ENCODE results near the gene GPR171.

Gene GPR171

DNA sequence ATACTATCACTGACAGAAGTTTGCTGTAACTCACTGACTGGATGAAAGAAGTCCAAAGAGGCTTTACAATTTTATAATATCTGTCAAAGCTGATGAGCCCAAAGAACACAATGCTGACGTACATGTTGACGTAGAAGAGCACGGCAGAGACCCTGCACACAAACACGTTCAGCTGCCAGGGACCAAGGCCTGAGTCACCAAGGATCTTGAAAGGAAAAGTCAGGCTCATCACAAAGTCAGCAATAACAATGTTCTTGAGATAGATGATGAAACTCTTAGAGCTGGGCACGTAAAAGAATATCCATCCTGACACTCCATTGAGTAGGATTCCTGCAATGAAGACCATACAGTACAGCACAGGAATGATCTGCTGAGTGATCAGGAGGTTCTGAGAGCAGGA lies 10.9 kb upstream of the GPR171 start:
- DNase-seq (ENCODE audit: low read depth in 2 of 2): no peak

- no peak for DNase-seq (ENCODE audit: low read depth in 2 of 2)
Observed at GRCh38 chr3:151213151-151213550, 10.1 kb upstream of the GPR171 start.

DNA sequence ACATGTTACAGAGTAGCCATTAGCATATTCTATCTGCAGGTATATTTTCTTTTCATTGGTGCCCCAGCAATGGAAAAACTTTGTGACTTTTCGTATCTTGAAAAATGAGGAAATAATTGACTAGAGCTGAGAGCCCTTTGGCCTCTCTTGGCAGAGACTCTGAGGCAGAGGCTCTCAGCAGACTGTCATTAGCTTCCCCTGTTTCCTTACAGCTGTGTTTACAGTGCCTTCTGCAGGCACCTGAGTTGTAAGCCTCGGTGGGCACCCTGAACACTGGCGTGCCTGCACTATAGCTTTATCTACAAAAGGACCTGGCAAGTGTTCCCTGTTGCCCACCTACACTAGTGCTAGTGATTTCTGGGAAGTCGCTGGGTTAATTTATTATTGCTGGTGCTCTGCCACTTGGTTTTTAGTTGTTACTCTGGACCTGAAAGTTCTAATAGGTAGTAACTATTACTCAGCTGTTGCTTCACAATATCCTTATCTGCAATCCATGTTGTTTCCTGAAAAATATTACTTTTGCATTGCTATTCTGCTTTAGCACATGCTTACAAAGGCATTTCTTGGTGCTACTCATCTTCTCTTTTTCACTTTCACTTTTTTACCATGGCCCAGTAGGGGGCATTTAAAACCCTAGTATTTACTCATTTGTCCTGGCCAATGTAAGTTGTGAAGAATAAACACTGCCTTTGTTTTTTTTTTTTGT lies 7.8 kb upstream of the GPR171 start:
- no peak for DNase-seq (ENCODE audit: low read depth in 2 of 2)

- DNase-seq (ENCODE audit: low read depth in 2 of 2): no peak
Observed at GRCh38 chr3:151209654-151210053, 6.6 kb upstream of the GPR171 start.

GRCh38 chr3:151206201-151206600 lies 3.2 kb upstream of the GPR171 start:
- no peak for DNase-seq (ENCODE audit: low read depth in 2 of 2)

DNA sequence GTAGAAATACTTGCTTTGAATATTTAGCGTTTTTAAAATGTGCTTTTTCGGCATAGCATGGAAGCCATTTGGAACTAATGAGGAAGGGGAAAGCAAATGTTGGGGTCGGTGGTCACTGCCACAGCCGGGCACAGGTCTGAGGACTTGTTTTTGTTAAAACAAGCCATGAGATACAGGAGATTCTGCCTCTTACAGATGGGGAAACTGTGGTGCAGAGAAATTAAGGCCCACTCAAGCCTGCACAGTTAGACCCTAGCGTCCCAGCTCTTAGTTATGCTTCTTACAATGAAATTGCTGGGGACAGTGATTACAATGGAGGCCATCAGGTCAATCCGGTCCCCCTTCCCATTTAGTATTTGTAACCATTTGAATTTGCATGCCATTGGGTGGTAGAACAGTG lies 2.5 kb upstream of the GPR171 start:
- no peak for DNase-seq (ENCODE audit: low read depth in 2 of 2)

GRCh38 chr3:151204530-151205402 lies 1.8 kb upstream of the GPR171 start:
- no peak for DNase-seq (ENCODE audit: low read depth in 2 of 2)

- DNase-seq (ENCODE audit: low read depth in 2 of 2): no peak
Observed at GRCh38 chr3:151201051-151201730, 1.8 kb downstream of the GPR171 start.

GRCh38 chr3:151200586-151200985 lies 2.4 kb downstream of the GPR171 start:
- no peak for DNase-seq (ENCODE audit: low read depth in 2 of 2)

DNA sequence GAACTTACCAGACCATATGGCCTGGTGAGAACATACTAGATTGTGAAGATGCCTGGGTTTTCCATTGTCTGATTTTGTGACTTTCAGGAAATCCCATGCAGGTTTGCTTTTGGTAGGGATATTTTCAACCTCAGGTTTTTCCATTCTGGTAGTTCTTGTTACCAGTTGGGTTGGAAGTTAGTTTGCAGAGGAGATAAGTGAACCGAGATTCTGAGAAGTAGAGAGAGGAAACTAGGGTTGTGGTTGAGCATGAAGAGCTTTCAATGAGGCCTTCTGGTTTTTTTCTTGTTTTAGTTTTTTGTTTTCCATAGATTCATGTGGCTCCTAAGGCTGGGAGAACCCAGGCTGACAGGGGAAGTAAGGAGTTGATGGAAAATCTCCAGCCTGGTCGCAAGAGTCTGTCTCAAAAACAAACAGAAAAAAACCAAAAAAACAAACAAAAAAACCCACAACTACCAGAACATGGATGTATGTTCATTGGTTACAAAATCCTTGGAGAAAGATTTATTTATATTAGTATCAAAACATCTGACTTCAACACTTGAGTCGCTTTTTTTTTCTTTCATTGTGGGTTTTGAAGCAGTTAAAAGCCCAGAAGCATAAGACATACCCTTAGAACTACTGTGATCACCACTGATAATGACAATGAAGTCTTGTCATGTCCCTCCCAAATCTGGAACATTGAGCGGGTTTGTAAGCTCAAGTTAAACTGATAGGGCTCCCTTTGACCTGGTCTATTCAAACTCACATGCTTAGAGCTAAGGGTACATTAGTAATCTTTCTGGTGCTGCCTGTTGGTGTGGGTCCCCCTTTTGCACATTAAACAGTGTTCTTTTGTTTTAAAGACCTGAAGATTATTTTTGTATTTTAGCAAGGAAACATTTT lies 3.2 kb downstream of the GPR171 start:
- no peak for DNase-seq (ENCODE audit: low read depth in 2 of 2)

GRCh38 chr3:151198849-151199248 lies 4.2 kb downstream of the GPR171 start:
- no peak for DNase-seq (ENCODE audit: low read depth in 2 of 2)

GRCh38 chr3:151197981-151198767 lies 4.8 kb downstream of the GPR171 start:
- no peak for DNase-seq (ENCODE audit: low read depth in 2 of 2)

DNA sequence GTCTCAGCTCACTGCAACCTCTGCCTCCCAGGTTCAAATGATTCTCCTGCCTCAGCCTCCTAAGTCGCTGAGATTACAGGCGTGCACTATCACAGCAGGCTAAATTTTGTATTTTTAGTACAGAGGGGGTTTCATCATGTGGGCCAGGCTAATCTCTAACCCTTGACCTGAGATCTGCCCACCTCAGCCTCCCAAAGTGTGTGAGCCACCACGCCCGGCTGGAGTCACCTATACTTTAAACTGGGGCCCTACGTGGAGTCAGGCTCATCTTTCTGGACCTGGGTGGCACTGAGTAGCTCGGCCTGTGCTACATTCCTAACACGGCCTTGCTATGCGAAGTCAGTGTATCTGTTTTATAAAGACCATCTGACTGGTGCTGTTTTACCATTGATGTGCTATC lies 5.8 kb downstream of the GPR171 start:
- no peak for DNase-seq (ENCODE audit: low read depth in 2 of 2)

DNA sequence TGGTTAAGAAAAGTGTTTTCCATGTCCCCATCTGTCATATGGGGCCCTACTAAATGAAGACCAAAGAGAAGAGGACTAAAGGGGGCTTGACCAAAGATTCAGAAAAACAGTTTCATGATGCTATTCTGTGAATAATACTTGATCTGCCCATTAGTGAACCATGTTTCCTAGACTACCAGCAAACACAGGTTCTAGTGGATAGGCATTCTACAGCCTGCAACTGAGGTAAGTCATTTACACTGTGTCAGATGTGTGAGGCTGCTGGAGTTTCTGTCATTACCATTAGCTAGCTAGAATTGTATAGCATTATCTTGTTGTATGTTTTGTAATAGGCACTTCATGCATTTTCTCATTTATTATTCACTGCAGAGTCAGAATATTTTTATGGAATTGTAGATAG lies 6.6 kb downstream of the GPR171 start:
- no peak for DNase-seq (ENCODE audit: low read depth in 2 of 2)

DNA sequence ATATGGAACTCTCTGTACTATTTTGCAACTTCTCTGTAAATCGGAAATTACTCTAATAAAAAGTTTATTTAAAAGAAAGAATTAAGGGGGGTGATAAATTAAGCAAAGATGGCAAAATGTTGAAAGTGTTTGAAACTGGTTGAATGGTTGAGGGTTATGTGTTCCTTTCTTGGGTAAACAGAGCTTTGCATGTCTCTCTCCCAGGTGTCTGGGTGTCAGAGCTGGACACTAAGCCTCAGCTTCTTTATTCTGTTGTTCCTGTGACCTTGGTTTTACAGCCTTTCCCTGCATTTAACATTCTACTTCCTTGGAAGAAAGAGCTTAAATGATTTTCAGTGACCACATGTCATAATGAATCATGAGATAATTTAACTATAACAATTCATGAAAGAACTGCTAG lies 7.2 kb downstream of the GPR171 start:
- no peak for DNase-seq (ENCODE audit: low read depth in 2 of 2)

- no peak for DNase-seq (ENCODE audit: low read depth in 2 of 2)
Observed at GRCh38 chr3:151192545-151192944, 10.5 kb downstream of the GPR171 start.

DNA sequence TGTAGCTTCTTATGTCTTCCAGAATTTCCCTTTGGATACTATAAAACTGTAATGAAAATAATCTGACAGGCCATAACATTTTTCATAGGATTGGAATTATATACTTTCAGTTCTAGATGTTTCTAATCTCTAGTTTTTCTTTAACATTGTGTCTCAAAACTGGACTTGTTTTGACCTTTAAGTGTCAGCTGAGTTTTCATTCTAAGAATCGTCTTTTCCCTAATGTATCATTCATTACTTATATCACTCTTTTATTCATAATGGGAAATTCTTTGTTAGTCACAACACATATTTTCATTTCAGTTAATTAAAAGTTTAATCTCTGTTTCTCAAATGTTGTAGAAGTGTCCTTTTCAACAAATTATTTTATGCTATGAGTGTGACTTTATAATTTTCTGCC lies 11.9 kb downstream of the GPR171 start:
- no peak for DNase-seq (ENCODE audit: low read depth in 2 of 2)

- DNase-seq (ENCODE audit: low read depth in 2 of 2): no peak
Observed at GRCh38 chr3:151183265-151183671, 19.7 kb downstream of the GPR171 start.

GRCh38 chr3:151182349-151183079 lies 20.5 kb downstream of the GPR171 start:
- DNase-seq (ENCODE audit: low read depth in 2 of 2): no peak

DNA sequence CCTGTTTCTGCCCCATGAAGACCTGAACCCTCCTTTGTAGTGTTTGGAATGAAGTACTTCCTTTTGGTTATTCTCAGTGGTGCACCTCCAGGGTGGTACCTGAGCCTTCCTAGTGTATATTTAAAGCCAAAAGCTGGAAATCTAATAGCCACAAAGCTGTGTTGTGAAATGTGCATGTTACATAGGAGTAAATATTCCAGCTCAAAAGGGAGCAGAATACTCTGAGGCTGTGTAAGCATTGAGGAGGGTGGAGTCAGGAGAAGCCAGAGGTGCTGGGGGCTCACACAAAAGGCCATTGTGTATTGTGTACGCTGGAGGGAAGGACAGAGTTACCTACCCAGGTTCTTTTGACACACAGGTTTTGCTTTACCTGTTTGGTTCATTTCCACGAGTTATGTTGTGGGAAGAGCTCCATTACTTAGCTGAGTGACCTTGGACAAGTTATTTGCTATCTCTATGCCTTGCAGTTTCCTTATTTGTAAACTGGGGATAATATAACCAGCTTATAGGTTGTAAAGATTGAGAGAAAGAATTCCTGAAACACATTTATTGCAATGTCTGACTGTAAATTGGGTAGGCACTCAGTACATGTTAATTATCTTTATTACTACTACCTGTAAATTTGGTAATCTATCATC lies 24.7 kb downstream of the GPR171 start:
- no peak for DNase-seq (ENCODE audit: low read depth in 2 of 2)
